ENCODE measurements around the gene IMPG2.

GRCh38 chr3:101329016-101329673, 8.8 kb upstream of the IMPG2 start:
- TF ChIP-seq ZNF184 (tag by site-specific recombination; IDR thresholded peaks at IDR 0.05) (no peak), ZNF561 (tag by site-specific recombination; IDR thresholded peaks at IDR 0.05; ENCODE audit: borderline replicate concordance) (no peak), CTCF (tag by site-specific recombination; IDR thresholded peaks at IDR 0.05) (no peak), SETDB1 (IDR thresholded peaks at IDR 0.05; ENCODE audit: insufficient read length, low read length) (no peak), ZNF658 (tag by site-specific recombination; IDR thresholded peaks at IDR 0.05) (no peak), IKZF3 (tag by site-specific recombination; IDR thresholded peaks at IDR 0.05) (no peak), SCRT1 (tag by site-specific recombination; IDR thresholded peaks at IDR 0.05; ENCODE audit: borderline replicate concordance) (no peak), PRDM4 (tag by site-specific recombination; IDR thresholded peaks at IDR 0.05) (no peak), REST (tag by site-specific recombination; IDR thresholded peaks at IDR 0.05) (no peak), ATF2 (tag by site-specific recombination; IDR thresholded peaks at IDR 0.05; ENCODE audit: low read depth) (no peak), GLI2 (tag by site-specific recombination; IDR thresholded peaks at IDR 0.05; ENCODE audit: borderline replicate concordance, low read depth) (no peak), ZNF311 (tag by site-specific recombination; IDR thresholded peaks at IDR 0.05; ENCODE audit: borderline replicate concordance) (no peak), ZNF23 (tag by site-specific recombination; IDR thresholded peaks at IDR 0.05; ENCODE audit: borderline replicate concordance) (no peak)

All from HEK293 (cell line).